HG03442 (cell line): ENCODE results near the gene SENP7.
"Not testable (repeated sequence)": the region's sequence is repeated elsewhere in the genome, so short reads cannot be mapped to it uniquely, and the experiment has no call there.

Source experiments
- ATAC-seq: cut with Tn5 transposase; IDR thresholded peaks from one replicate; pipeline ENCODE4 v1.9.1; 2021; ENCODE audit warnings: mild to moderate bottlenecking, moderate library complexity; ENCODE audit not compliant: unreplicated experiment

The SENP7 gene

GRCh38 chr3:101512646-101513418 is at the start of gene SENP7:
Gene SENP7, minus strand, starts transcription at chr3:101513212. Its CDS starts 82 bp downstream, at chr3:101513130.
- ATAC-seq = peak; percentile 63

- peak; percentile 99 for ATAC-seq
These were observed 48.8 kb upstream of the SENP7 start, which contains the start of gene TRMT10C for GRCh38 chr3:101561630-101562328. Gene TRMT10C, plus strand, starts transcription at chr3:101561868. Its CDS starts 2,914 bp downstream, at chr3:101564782.

GRCh38 chr3:101556064-101556463 is 43.1 kb upstream of the SENP7 start:
- ATAC-seq = no peak

- not testable (repeated sequence) for ATAC-seq
These were observed 40.4 kb upstream of the SENP7 start for GRCh38 chr3:101553381-101553780.

GRCh38 chr3:101551359-101552081 is 38.5 kb upstream of the SENP7 start:
- not testable (repeated sequence) for ATAC-seq

GRCh38 chr3:101549473-101549872 is 36.5 kb upstream of the SENP7 start:
- no peak for ATAC-seq

GRCh38 chr3:101548527-101549105 is 35.6 kb upstream of the SENP7 start:
- no peak for ATAC-seq

GRCh38 chr3:101544161-101544850 is 31.3 kb upstream of the SENP7 start:
- ATAC-seq = no peak

GRCh38 chr3:101542957-101543356 is 29.9 kb upstream of the SENP7 start:
- ATAC-seq = no peak

GRCh38 chr3:101536955-101537354 is 23.9 kb upstream of the SENP7 start:
- not testable (repeated sequence) for ATAC-seq

GRCh38 chr3:101536266-101536665 is 23.3 kb upstream of the SENP7 start:
- no peak for ATAC-seq

- ATAC-seq = no peak
These were observed 22.2 kb upstream of the SENP7 start for GRCh38 chr3:101535221-101535620.

- ATAC-seq = no peak
These were observed 20.6 kb upstream of the SENP7 start for GRCh38 chr3:101533603-101533968.

- no peak for ATAC-seq
These were observed 20.0 kb upstream of the SENP7 start for GRCh38 chr3:101532783-101533602.

GRCh38 chr3:101531473-101532086 is 18.6 kb upstream of the SENP7 start:
- no peak for ATAC-seq

GRCh38 chr3:101530686-101531047 is 17.7 kb upstream of the SENP7 start:
- ATAC-seq = no peak

GRCh38 chr3:101529816-101530685 is 17.0 kb upstream of the SENP7 start:
- ATAC-seq = no peak

- ATAC-seq = no peak
These were observed 14.9 kb upstream of the SENP7 start for GRCh38 chr3:101527906-101528305.
